GM03348 (cell line): Measurements from ENCODE around the gene MAN2A2.

Experiments used
- DNase-seq: peaks from one replicate; pipeline ENCODE4 v3.0.0; 2012; ENCODE audit warnings: low spot score

The MAN2A2 gene

DNA sequence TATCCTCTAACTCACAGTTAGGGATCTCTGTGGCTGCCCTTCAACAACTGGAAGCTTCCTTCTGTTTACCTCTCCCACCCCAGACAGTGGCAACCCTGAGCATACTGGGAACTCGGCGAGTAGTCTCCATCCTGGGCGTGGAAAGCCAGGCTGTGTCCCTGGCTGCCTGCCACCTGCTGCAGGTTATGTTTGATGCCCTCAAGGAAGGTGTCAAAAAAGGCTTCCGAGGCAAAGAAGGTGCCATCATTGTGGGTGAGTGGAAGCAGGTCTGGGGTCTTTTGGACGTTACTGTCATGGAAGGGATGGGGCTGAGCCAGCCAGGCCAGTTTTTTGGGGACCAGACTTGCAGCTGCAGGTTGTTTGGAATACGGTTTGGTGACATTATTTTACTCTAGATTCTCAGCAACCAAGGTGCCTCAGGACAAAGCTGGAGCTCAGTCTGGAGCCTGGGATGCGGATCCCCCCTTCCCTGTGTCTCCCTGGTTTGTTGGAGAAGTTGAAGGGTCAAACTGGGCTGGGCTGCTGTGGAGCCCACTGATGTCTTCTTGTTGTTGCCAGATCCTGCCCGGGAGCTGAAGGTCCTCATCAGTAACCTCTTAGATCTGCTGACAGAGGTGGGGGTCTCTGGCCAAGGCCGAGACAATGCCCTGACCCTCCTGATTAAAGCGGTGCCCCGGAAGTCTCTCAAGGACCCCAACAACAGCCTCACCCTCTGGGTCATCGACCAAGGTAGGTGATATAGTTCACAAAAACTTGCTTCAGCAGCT lies 39.4 kb downstream of the MAN2A2 start:
- DNase-seq: no peak

DNA sequence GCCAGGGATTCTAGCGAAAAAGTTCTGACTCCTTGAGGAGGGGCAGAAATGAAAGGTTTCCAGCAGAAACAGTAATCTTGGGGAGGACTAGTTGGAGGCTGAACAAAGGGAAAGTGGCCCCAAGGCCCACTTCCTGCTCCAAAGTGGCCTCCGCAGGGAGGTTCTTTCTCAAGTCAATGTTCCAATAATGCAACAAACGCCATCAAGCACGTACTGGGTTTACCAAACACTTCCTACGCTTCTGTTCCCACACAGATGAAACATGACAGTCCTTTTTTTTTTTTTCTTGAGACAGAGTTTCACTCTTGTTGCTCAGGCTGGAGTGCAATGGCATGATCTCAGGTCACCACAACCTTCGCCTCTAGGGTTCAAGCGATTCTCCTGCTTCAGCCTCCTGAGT lies 42.0 kb downstream of the MAN2A2 start:
- DNase-seq: no peak

DNA sequence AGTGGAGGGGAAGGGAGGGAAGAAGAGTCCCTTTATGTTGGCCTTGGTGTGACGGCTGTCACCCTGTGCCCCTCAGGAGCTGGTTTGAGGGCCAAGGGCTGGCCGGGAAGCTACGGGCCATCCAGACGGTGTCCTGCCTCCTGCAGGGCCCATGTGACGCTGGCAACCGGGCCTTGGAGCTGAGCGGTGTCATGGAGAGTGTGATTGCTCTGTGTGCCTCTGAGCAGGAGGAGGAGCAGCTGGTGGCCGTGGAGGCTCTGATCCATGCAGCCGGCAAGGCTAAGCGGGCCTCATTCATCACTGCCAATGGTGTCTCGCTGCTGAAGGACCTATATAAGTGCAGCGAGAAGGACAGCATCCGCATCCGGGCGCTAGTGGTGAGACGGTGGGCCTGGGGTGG lies 43.4 kb downstream of the MAN2A2 start:
- DNase-seq: no peak

DNA sequence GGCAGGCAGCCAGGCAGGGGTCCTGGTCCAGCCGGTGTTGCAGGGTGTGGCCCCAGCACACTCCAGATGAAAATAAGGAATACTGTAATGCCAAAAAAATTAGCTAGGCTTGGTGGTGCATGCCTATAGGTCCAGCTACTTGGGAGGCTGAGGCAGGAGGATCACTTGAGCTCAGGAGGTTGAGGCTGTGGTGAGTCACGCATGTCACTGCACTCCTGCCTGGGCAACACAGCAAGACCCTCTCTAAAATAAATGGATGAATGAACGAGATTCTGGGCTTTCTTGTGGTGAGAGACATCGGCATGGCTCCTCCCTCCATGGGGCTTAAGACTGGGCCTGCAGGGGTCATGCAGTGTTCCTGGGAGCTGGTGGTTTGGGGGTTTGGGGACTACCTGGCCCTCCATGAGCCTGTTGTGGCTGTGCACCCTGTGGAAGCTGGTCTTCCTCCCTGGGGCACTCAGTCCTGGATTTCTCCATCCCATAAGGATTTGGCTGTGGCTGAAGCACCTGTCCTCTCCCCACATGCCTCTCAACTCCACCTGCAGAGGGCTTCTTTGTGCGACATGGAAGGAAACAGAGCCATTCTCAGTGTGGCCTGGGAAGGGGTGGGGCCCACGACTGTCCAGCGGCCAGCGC lies 44.0 kb downstream of the MAN2A2 start:
- no peak for DNase-seq

GRCh38 chr15:90947577-90948357 lies 44.7 kb downstream of the MAN2A2 start:
- no peak for DNase-seq

GRCh38 chr15:90948506-90948905 lies 45.4 kb downstream of the MAN2A2 start:
- DNase-seq: no peak

GRCh38 chr15:90949979-90950675 lies 47.0 kb downstream of the MAN2A2 start:
- DNase-seq: no peak

GRCh38 chr15:90950676-90951075 lies 47.6 kb downstream of the MAN2A2 start:
- DNase-seq: no peak

DNA sequence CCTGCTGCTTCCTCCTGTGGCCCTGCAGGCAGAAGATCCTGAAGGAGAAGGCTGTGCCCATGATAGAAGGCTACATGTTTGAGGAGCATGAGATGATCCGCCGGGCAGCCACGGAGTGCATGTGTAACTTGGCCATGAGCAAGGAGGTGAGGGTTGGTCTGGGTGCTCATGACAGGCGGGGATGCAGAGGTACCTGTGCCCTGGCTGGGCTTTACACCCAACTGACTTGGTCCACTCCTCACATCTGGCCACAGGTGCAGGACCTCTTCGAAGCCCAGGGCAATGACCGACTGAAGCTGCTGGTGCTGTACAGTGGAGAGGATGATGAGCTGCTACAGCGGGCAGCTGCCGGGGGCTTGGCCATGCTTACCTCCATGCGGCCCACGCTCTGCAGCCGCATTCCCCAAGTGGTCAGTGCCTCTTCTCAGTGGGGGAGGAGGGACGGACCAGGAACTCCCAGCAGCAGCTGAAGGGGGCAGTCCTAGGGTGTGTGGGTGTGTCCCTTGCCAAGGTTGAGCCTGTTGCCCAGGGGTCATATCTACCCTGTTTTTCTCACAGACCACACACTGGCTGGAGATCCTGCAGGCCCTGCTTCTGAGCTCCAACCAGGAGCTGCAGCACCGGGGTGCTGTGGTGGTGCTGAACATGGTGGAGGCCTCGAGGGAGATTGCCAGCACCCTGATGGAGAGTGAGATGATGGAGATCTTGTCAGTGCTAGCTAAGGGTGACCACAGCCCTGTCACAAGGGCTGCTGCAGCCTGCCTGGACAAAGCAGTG lies 50.0 kb downstream of the MAN2A2 start:
- no peak for DNase-seq

DNA sequence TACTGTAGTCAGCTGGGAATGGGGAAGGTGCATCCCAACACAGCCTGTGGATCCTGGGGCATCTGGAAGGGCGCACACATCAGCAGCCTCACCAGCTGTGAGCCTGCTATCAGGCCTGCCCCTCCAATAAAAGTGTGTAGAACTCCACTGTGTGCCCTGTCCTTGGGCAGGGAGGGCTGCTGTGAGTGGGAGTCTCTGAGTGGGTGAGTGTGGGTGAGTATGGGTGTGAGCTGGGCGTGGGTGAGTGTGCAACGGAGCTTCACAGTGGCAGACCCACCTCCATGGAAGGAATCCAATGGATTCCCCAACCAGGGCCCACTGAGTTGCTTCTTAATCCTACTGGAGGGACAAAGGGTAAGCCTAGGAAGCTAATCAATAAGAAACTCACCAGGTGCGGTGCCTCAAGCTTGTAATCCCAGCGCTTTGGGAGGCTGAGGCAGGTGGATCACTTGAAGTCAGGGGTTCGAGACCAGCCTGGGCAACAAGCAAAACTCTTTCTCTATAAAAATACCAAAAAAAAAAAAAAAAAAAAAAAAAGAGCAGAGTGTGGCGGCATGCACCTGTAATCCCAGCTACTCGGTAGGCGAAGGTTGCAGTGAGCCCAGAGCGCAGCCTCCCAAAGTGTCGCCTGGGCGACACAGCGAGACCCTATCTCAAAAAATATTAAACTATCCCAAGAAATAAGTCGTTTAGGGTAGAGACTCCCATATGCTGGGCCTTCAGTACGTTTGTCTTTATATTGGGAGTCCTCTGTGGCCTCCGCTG lies 51.0 kb downstream of the MAN2A2 start:
- no peak for DNase-seq

DNA sequence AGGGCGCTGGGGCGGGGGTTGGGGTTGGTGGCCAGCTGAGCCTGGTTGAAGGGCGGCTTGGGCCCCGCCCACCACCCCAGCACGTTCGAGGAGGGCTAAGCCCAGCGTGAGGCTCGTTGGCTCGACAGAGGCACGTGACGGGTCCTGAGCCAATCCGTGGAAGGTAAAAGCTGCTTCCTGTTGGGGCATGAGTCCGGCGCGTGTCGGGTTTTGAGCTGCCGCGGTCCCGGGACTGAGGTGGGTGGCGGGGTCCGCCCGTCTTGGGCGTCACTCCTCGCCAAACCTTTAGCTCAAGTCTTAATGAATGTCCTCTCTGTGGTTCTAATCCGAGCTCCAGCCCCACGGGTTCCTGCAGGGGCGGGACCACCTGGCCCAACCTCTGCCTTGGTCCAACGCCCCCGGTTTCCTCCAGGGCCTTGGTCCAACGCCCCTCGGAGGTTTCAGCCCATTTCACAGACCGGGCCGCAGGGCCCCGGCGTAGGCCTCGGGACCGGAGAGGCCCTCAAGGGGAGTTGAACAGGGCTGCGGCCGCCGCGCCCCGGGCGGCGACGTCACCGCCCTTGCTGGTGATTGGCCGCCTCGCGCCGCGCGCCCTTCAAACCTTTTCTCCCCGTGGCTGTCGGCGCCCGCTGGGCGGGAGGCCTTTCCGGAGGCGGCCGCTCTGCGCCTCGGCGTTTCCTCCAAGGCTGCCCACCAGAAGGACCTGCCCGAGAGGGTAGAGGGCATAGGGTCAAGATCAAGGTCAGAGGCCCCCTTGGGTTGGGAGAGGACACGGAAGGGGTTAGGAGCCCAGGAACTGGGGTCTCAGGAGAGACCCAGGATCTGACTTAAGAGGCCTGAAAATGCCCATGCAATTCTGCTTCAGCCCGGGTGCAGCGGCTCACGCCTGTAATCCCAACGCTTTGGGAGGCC lies 51.9 kb downstream of the MAN2A2 start, which contains the start of gene RCCD1:
RCCD1 (plus strand) TSS at position 173 of the 912 bp plus-strand sequence. CDS start 1,851 bp downstream, outside the sequence.
- peak; percentile 98 for DNase-seq

DNA sequence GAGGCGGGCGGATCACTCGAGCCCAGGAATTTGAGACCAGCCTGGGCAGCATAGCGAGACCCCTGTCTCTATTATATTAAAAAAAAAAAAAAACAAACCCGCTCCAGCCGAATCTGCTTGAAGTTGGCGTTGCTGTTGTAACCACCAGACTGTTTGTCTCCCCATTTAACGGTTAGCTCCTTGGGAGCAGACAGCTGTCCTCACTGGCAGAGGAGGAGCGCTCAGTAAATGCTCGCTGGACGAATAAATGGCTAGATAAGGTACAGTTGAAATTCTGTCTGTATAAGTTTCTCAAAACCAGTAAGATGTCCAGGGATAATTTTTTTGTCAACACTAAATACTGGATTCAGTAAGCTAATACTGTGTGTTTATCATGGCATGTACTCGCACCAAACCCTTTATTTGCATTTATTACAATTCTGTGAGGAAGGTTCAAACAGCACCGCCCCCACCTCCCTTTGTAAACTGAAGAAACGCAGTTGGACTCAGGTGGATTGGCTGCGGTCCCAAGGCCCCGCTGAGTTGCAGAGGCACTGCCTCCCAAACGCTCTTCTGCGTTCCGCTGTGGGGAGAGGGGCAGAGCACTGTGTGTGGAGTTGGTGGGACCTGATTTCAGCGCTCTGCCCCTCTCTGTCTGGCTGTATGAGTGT lies 52.6 kb downstream of the MAN2A2 start:
- no peak for DNase-seq

DNA sequence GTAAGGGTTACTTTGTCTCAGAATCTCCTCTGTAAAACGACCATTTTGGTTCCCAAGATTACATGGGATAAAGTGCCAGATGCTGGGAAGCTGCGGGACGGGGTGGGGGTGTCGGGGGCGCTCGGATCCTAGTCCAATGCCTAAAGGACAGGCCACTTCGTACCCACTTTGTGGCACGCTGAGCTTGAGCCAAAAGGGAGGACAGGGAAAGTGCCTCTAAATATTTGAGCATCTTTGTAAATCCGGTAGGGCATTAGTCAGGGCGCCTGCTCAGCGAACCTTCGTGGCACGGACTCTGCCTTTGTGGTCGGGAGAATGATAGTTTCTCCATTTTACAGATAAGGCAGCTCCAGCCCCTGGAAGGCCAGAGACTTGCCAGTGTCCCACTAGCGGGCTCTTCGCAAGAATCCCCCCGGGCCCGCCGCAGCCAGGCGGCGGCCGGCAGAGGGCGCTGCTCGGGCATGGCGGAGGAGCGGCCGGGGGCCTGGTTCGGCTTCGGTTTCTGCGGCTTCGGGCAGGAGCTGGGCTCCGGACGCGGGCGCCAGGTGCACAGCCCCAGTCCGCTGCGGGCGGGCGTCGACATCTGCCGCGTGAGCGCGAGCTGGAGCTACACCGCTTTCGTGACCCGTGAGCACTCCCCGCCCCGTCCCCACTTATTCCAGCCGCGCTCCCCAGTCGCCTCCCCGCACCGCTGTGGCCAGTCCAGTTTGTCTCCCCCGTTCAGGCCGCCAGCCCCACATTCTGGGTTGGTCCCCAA lies 53.4 kb downstream of the MAN2A2 start:
- DNase-seq: peak; percentile 95

DNA sequence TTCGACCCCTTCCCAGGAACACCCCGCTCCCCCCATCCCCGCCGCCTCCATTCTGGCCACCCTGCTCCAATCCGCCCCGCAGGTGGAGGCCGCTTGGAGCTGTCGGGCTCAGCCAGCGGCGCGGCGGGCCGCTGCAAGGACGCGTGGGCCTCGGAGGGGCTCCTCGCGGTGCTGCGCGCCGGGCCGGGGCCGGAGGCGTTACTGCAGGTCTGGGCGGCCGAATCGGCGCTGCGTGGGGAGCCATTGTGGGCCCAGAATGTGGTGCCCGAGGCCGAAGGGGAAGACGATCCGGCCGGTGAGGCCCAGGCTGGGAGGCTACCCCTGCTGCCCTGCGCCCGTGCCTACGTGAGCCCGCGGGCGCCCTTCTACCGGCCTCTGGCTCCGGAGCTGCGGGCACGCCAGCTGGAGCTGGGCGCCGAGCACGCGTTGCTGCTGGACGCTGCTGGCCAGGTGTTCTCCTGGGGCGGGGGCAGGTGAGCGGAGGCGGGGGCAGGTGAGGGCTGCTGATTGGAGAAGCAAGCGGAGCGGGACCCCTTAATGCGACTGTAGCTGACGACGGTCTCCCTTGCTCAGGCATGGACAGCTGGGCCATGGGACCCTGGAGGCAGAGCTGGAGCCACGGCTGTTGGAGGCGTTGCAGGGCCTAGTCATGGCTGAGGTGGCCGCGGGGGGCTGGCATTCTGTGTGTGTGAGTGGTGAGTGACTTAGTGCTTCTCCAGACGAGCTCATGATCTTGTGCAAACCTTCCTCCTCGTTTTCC lies 54.1 kb downstream of the MAN2A2 start:
- DNase-seq: peak; percentile 68

GRCh38 chr15:90957791-90958190 lies 54.7 kb downstream of the MAN2A2 start:
- no peak for DNase-seq

DNA sequence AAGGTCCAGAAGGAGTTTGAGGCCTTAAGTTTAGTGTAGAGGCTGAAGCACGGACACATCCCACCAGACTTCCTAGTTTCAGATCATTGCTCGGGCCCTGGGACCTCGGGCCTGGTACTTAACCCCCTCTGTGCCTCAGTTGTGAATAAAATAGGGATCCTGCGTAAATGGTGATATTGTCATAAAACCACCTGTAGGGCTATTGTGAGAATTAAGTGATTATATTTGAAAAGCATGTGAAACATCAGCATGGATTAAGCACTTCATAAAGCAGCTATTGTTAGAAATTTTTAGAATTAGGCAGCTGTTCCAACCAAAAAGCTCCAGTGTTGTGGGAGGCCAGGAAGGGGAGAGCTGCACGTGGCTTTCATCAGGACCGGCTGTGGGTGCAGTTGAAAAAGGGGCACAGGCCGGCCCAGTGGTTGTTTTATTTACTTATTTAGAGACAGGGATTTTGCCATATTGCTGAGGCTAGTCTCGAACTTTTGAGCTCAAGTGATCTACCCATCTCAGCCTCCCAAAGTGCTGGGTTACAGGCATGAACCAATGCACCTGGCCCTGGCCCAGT lies 56.0 kb downstream of the MAN2A2 start:
- no peak for DNase-seq

- DNase-seq: peak; percentile 40
Observed at GRCh38 chr15:90959894-90960293, 56.8 kb downstream of the MAN2A2 start.
